MCF 10A (cell line): ENCODE results near the gene ZNF608. TPM values are rescaled to one million over a fixed set of nuclear protein-coding genes. Genes with fewer than 3 reads are reported as not detected.

ENCODE experiments used
- BruUV-seq: library from RNA; stranded (reverse); fragments of 400-500 nt; replicated peaks from 2 replicates; lab custom pipeline; 2021; lab: Mats Ljungman, UMichigan
- CTCF ChIA-PET: fragments of 300-600 bp; sonication (Branson Sonifier 250); formaldehyde crosslinking; extraction: SDS; loops from one replicate; lab custom pipeline; 2021; ENCODE audit warnings: antibody characterized with exemption, inconsistent platforms; lab: Yijun Ruan, JAX
- POLR2A ChIA-PET: fragments of 300-600, 350-650 bp; sonication (Branson Sonifier 250); formaldehyde crosslinking; extraction: SDS; loops from one replicate; lab custom pipeline; 2020; ENCODE audit warnings: antibody characterized with exemption, inconsistent platforms; lab: Yijun Ruan, JAX
- DNase-seq: peaks from one replicate; pipeline ENCODE4 v3.0.0-alpha.2; 2018; ENCODE audit not compliant: unreplicated experiment
- H3K27ac Mint-ChIP-seq: one replicate; pipeline ENCODE4 v1.8.0; 2022; ENCODE audit warnings: mild to moderate bottlenecking, low read depth, mixed read lengths; ENCODE audit not compliant: unreplicated experiment
- H3K27me3 Mint-ChIP-seq: one replicate; pipeline ENCODE4 v1.8.0; 2022; ENCODE audit warnings: mixed read lengths; ENCODE audit not compliant: insufficient read depth, unreplicated experiment
- H3K36me3 Mint-ChIP-seq: one replicate; pipeline ENCODE4 v1.8.0; 2022; ENCODE audit warnings: mild to moderate bottlenecking, moderate library complexity, mixed read lengths; ENCODE audit not compliant: insufficient read depth, unreplicated experiment
- H3K4me1 Mint-ChIP-seq: one replicate; pipeline ENCODE4 v1.8.0; 2022; ENCODE audit warnings: mixed read lengths; ENCODE audit not compliant: insufficient read depth, unreplicated experiment
- H3K4me3 Mint-ChIP-seq: one replicate; pipeline ENCODE4 v1.8.0; 2022; ENCODE audit warnings: mild to moderate bottlenecking, moderate library complexity, mixed read lengths; ENCODE audit not compliant: unreplicated experiment
- H3K9me3 Mint-ChIP-seq: one replicate; pipeline ENCODE4 v1.8.0; 2022; ENCODE audit warnings: mixed read lengths; ENCODE audit not compliant: unreplicated experiment
- CTCF ChIP-seq: fragments of 200-600 bp; IDR thresholded peaks from one replicate; pipeline ENCODE4 v1.8.0; 2022; ENCODE audit warnings: antibody characterized with exemption, mild to moderate bottlenecking; ENCODE audit not compliant: unreplicated experiment
- intact Hi-C: fragments of 100-400 bp; cut with micrococcal nuclease; formaldehyde crosslinking; loops from 2 replicates; pipeline ENCODE4 v1.14.1; 2022
- total RNA-seq: library from RNA; stranded (reverse); gene quantifications from 2 replicates; pipeline ENCODE4 v1.2.3, GENCODE V29; 2022

Gene ZNF608
- total RNA-seq, 1 experiment from 2014 or later: 8.4 TPM

- Mint-ChIP-seq H3K9me3 (no peaks in the 10 kb centered on the region), H3K27me3 (no peaks in the 10 kb centered on the region), H3K27ac (no peak overlapping the region), H3K4me1 (no peaks in the 10 kb centered on the region), H3K4me3 (no peak overlapping the region), H3K36me3 (peaks cover 4% of the 10 kb centered on the region)
- intact Hi-C loops: no loop called here
- TF ChIP-seq CTCF: no peak
- POLR2A ChIA-PET: interaction anchor here (0.9 kb wide), 1 partner anchor 9 kb away, joined by 3 read pairs; no protein-coding TSS in a partner anchor
- no peak for DNase-seq
- BruUV-seq: no TSS peak
- CTCF ChIA-PET: interaction anchor here (0.9 to 1.4 kb wide), 2 partner anchors 10 to 28 kb away, joined by 3 read pairs; no protein-coding TSS in a partner anchor
Measured at GRCh38 chr5:124708086-124708485, 38.4 kb downstream of the ZNF608 start.

GRCh38 chr5:124707520-124707919 lies 38.9 kb downstream of the ZNF608 start:
- no peak for DNase-seq
- TF ChIP-seq CTCF: no peak
- Mint-ChIP-seq H3K4me3 (no peak overlapping the region), H3K9me3 (no peaks in the 10 kb centered on the region), H3K4me1 (no peaks in the 10 kb centered on the region), H3K36me3 (peaks cover 4% of the 10 kb centered on the region), H3K27me3 (no peaks in the 10 kb centered on the region), H3K27ac (no peak overlapping the region)
- no TSS peak for BruUV-seq
- intact Hi-C loops: no loop called here
- ChIA-PET CTCF (interaction anchor here (0.9 kb wide), 1 partner anchor 10 kb away, joined by 3 read pairs; no protein-coding TSS in a partner anchor), POLR2A (interaction anchor here (0.9 kb wide), 1 partner anchor 9 kb away, joined by 3 read pairs; no protein-coding TSS in a partner anchor)

GRCh38 chr5:124706729-124707361 lies 39.6 kb downstream of the ZNF608 start:
- CTCF ChIA-PET: interaction anchor here (0.6 to 0.9 kb wide), 3 partner anchors 8 to 140 kb away, joined by 3 to 5 read pairs (median 4); no protein-coding TSS in a partner anchor
- BruUV-seq: no TSS peak
- Mint-ChIP-seq H3K4me1 (no peaks in the 10 kb centered on the region), H3K27me3 (no peaks in the 10 kb centered on the region), H3K4me3 (no peak overlapping the region), H3K27ac (no peak overlapping the region), H3K9me3 (no peaks in the 10 kb centered on the region), H3K36me3 (peaks cover 4% of the 10 kb centered on the region)
- no peak for DNase-seq
- intact Hi-C loops: no loop called here
- POLR2A ChIA-PET: interaction anchor here (0.7 to 1.3 kb wide), 3 partner anchors 23 to 191 kb away, joined by 3 to 4 read pairs (median 3); no protein-coding TSS in a partner anchor
- no peak for TF ChIP-seq CTCF

GRCh38 chr5:124706051-124706450 lies 40.4 kb downstream of the ZNF608 start:
- Mint-ChIP-seq H3K27me3 (no peaks in the 10 kb centered on the region), H3K36me3 (no peaks in the 10 kb centered on the region)

More at GRCh38 chr5:124706051-124706450, 40.4 kb downstream of the ZNF608 start:
- Mint-ChIP-seq H3K4me3 (no peak overlapping the region), H3K4me1 (no peaks in the 10 kb centered on the region), H3K9me3 (no peaks in the 10 kb centered on the region), H3K27ac (no peak overlapping the region)
- no peak for DNase-seq
- no TSS peak for BruUV-seq
- ChIA-PET CTCF (interaction anchor here (0.6 kb wide), 2 partner anchors 8 to 139 kb away, joined by 4 to 5 read pairs; no protein-coding TSS in a partner anchor), POLR2A (interaction anchor here (0.7 to 1.3 kb wide), 3 partner anchors 22 to 190 kb away, joined by 3 to 4 read pairs (median 3); no protein-coding TSS in a partner anchor)
- TF ChIP-seq CTCF: no peak
- intact Hi-C loops: no loop called here
